ENCODE data around the gene PTP4A2.

GRCh38 chr1:31900790-31901189 is 37.4 kb downstream of the PTP4A2 start:
- TF ChIP-seq MXI1 (IDR thresholded peaks at IDR 0.05; ENCODE audit: low read depth, low read length) (no peak), KAT2A (conservative IDR thresholded peaks at IDR 0.05; ENCODE audit: control insufficient read depth, low read depth, low read length) (no peak), CTCF (IDR thresholded peaks at IDR 0.05 in 2 of 3, conservative IDR thresholded peaks at IDR 0.05 in 1 of 3; ENCODE audit: control insufficient read depth in 2 of 3, extremely low read depth in 1 of 3, insufficient read depth in 1 of 3, low read depth in 3 of 3, low read length in 3 of 3) (no peak), MAX (IDR thresholded peaks at IDR 0.05; ENCODE audit: low read depth, low read length) (no peak), GABPA (IDR thresholded peaks at IDR 0.05; ENCODE audit: low read depth) (no peak), BRCA1 (IDR thresholded peaks at IDR 0.05; ENCODE audit: low read depth, low read length) (no peak)

Data from GM12878 (cell line).